Fibroblast of upper back skin (primary cell): ENCODE measurements around the gene SLIT1.

Experiments
- DNase-seq: peaks from one replicate; pipeline ENCODE4 v3.0.0-alpha.2; 2013

Gene SLIT1

DNA sequence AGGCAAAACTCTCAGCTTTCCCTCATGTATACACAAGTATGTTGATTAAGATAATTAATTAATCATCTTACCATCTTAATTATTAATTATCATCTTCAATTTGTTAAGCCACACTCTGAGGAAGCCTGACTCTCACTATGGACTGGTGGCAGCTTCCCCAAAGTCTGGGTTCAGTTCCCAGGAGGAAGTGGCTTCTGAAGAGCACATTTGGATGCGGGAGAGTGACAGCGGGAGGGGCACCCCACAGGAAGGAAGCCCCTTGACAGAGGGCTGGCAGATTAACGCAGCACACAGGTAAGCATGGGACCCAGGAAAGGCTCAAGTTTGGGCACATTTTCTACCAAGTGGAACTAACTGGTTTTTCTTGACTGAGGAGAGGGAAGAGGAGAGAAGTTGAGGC lies 13.4 kb upstream of the SLIT1 start:
- no peak for DNase-seq

DNA sequence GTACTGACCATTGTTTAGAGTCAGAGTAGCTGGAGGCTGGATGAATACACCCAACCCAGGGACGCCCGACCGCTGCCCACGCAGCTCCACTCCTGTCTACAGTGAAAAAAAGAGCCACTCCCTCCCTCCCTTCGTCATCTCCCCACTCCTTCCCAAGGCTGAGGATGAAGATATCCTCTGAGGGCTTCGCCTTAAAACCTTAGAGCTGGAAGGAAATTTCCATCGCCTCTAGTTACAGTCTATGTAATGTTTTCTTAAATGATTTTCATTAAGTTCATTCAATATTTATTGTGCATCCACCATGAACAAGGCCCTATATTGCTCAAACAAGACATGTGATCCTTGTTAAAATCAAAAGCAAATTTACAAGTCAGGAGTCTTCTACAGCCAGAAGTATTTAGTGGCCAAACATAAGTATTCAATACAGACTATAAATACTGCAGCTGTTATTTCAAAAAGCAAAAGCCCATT lies 11.3 kb upstream of the SLIT1 start:
- no peak for DNase-seq

DNA sequence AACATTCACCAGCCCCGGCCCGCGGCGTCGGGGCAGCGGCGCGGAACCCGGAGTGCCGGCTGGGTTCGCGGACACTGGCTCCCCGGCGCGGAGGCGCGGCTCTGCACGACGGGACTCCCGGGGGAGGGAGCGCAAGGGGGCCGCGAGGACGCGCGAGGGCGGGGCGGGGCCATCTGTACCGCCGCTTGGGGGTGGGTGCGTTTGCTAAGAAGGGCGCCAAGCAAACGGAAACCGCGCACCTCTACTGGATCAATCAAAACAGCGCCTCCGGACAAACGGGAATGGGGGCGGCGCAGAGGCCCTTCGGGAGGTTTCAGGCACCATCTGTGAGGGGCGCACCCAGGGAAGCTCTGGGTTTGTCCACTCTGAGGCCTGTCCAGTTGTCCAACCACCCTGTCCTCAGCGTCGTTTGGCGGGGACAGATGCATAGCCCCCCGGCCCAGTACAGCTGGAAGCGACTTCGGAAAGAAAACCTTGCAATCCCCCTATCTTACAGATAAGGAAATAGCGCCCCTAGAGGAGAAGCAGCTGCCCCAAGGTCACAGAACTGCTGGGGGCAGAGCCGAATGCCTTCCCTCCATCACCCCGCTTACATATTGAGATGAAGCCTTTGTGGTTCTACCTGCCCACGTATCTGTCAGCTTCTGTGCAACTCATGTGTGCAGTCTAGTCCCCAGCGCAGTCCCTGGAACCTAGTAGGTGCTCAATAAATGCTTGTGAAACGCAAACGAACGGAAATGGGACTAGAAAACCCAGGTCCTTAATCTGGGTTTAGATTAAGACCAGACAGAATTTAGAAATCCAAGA lies 10.7 kb upstream of the SLIT1 start:
- DNase-seq = peak; percentile 52

DNA sequence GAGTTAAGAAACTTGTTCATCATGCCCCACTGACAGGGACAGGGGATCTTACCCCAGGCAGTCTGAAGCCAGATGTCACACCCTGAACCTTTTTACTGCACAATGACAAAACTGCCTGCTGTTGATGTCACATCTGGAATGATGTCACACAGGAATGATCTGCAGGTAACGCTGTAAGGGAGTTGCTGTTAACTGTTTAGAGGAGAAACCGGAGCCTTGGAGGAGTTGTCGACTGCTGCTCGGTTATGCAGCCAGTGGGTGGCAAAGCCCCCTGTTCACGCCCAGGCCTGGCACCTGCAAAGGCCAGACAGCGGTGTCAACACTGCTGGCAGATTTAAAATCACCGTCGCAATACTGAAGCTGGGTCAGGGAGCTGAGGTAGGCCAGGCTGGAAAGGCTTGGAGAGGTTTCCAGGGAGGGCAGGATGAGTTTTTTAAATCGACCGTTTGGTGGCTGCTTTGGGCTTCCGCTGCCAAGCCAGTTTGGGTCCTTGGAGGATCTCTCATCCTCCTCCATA lies 10.0 kb upstream of the SLIT1 start:
- DNase-seq = no peak

DNA sequence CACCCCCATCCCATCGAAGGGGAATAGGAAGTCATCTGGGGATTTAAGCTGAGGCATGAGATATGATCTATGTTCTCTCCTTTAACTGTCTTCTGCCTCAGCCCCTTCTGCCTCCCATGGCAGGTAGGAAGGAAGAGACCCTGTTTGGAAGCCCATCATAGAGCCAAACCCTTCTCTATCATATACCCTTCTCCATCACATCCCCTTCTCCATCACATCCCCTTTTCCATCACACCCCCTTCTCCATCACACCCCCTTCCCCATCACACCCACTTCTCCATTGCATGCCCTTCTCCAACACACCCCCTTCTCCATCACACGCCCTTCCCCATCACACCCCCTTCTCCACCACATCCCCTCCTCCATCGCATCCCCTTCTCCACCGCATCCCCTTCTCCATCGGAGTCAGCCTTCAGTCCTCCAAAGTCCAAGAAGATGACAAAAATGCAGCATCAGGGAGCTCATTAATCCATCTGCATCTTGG lies 7.2 kb upstream of the SLIT1 start:
- no peak for DNase-seq

DNA sequence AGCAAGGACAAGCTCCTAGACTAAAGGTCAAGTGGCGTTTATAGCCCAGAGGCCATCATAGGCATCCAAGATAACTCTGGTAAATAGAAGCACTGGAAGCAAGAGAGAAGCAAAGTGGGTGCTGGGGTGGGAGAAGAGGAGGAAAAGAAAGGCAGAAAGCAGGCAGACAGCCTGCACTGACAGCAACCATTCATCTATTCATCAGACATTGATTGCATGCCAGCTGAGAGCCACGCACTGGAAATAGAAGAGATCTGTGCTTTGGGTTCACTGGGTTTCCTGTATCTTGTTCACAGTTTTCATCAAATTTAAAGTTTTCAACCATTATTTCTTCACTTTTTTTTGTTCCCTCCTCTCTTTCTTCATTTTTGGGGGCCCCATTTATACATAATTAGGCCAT lies 4.7 kb upstream of the SLIT1 start:
- no peak for DNase-seq

DNA sequence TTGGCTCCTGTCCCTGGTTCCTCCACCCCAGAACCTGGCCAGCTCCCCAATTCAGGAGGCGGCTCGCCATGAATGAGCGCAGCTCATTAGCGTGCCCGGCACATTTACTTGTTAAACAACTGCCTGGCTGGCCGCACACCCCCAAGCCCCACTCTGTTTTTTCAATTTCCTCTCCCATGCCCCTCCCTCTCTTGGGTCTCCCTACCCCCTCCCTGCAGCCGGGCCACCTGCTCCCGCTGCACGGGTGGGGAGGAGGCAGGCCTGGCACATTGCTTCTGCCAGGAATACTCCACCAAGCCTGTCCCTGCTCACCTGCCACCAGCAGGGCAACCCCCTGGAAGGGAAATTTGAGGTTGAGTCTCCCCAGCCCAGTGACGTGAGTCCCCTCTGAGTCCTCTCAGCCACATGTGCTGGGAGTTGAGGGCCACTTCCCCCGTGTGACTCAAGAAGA lies 2.5 kb upstream of the SLIT1 start:
- DNase-seq = no peak

DNA sequence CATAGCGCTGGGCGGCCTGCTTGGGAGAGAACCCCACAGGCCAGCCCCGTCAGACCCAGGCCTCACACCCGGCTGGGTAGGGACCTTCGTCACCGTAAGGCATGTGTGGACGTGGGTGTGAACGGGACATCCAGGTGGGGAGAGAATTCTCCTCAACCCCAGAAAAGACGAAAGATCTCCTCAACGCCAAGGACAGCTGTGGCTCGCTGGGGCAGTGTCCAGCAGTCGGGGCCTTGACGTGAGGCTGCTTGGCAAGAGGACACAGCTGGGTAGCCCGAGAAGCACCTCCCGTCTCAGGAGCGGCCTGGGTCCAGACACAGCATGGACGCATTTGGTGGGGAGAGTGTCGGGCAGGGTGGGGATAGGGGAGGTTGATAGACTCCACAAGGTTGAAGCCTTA lies 1.2 kb upstream of the SLIT1 start:
- DNase-seq = no peak

DNA sequence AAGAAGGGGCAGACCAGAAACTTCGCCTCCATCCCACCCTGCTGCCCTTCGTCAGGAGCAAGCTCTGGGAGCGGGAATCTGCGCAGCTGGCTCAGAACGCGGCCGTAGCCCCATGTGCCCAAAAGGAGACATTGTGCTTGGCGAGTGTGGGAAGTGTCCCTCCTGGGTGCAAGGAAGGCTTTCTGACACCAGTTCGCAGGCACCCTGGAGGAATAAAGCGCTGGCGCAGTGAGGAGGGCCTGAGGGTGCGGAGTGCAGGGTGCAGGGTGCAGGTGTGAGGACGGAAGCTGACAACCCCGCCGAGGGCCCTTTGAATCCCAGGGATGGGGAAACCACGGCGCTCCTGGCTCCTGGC lies 811 bp downstream of the SLIT1 start:
- no peak for DNase-seq

DNA sequence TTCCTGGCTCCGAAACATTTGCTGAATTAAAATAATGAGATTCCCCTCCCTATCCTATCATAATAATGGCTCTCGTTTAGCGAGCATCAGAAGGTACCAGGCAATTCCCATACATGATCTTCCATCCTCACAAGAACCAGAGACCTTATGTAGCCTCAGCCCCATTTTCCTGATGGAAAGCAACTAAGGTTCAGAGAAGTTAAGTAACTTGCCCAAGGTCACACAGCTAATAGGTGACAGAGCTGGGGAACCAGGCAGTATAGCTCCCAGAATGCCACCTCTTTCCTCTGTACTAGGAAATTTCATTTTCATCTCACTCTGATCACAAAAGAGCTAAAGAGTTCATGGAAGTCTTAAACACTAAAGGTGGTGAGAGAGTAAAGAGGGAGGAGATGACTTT lies 2.4 kb downstream of the SLIT1 start:
- DNase-seq = no peak

DNA sequence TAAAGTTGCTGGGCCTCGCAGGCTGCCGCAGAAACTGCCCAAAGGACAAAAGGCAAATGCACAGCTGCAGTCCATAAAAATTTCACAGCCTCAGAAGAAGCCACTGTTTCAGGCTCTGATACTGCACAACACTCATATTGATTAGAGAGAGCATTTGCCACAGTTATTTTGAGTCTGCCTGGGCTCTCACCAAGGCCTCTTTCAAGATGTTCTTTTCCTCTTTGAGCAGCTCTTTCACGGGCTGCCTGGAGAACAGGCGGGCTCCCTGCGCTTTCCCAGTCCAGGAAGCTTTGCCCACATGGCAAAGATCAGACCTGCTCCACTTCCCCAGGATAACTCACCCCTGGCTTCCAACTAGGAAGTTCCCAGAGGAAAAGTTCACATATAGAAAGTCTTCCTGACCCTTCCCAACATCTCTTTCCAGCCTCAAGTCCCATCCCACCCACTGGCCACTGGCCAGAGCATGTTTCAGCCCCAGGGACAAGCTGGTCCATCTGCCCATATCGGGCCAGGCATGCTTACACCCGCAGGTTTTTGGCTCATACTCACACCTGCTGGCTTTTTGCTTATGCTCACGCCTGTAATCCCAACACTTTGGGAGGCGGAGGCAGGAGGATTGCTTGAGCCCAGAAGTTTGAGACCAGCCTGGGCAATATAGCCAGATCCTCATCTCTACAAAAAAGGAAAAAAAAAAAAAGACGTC lies 3.3 kb downstream of the SLIT1 start:
- DNase-seq = no peak

DNA sequence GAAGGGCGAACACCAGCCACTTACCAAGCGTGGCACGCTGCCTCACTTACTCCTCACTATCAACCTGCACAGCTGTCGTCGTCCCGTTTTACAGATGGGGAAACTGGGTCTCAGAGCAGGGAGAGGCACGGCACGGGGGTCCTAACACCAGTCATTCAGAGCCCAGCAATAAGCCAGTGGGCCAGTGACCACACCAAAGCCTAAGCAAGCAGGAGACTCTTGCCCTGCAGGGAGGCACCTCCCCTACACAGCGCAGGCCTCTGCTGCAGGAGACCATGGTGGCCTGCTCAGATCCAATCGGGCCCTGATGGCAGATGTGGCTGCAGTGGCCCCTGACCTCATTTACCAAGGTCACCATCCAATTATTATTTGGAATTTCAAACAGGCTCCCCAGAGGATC lies 4.8 kb downstream of the SLIT1 start:
- no peak for DNase-seq

DNA sequence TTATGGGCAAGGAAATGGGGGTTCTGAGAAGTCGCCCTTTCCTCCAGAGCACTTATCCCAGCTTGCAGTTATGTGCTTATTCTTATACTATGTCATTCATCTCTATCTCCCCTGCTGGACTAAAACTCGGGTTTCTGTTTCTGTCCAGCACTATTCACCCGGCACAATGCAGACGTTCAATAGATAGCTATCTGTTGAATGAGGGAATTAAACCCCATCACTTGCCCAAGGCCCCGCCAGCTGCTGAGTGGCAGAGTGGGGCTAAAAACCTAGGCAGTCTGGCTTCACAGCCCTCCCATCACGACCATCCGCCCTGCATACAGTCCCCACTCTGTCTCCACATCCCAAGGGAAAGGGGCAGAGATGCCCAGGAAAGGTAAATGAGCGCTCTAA lies 5.4 kb downstream of the SLIT1 start:
- DNase-seq = no peak

DNA sequence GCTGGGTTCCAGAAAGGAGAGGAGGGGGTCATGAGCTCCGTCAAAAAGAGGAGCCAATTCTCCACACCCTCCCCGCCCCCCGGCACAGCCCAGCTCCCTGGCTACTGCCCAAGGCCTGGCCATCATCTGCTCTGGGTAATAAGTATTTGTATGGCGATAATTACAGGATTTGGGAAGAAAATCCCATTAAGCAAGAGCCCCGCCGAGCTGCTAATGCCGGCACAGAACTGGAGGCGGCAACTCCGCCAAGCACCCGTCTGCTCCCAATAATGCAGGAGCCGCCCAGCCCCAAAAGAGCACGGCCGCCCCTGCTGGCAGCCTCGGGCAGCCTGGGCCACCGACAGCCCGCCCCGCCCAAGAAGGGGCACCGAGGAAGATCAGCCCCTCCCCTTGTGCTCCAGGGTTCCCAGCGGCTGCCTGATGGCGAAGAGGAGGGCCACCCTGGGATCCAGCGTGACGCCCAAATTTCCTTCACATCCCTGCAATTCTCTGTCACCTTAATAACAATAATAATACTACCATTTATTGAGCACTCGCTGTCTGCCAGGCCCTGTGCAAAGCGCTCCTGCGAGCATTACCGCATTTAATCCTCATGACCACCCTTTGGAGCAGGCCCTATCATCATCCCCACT lies 5.9 kb downstream of the SLIT1 start:
- no peak for DNase-seq

DNA sequence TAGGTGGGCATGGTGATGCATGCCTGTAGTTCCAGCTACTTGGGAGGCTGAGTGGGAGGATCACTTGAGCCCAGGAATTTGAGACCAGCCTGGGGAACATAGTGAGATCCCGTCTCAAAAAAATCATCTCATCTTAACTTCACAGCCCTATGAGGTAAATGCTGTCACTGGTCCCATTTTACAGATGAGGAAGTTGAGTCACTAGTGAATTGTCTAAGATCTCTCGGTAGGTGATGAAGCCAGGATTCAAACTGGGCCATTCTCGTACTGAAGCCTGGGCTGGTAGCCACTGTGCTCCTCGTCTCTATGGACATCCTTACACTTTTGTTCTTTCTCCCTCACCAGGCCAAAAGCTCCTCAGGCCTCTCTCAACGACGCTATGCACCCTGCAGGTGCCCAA lies 6.4 kb downstream of the SLIT1 start:
- DNase-seq = no peak

DNA sequence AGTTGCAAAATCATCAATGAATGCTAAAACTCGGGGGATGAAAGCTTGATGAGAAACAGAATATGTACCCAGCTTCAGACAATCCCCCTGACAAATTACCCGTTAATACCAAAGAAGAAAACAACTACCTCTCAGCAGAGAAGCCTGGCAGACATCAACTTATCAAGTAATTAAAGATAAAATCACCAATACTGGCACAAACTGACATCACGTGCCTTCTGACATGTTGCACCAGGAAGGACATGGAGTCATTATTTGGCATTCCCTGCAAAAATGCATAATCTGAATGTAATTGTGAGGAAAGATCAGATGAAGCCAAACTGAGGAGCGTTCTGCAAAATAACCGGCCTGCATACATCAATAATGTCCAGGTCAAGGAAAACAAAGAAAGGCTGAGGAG lies 7.7 kb downstream of the SLIT1 start:
- DNase-seq = no peak

DNA sequence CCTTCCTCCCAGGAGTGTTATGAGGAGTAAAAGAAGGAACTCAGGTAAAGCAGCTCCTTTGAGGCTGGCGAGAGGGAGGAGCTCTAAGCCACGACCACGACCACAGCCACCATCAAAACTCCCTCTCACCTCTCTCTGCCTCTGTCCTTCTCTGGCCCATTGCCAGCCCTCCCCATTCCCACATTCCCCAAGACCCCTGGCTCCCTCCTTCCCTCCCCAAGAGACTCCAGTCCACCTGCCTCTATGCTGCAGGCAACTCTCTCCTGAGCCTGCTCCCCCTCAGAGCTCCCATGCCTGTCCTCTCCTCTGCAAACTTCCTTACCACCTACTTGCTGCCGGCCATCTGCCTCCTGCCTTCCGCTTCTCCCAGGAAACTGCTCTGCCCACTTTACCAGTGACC lies 9.5 kb downstream of the SLIT1 start:
- no peak for DNase-seq

DNA sequence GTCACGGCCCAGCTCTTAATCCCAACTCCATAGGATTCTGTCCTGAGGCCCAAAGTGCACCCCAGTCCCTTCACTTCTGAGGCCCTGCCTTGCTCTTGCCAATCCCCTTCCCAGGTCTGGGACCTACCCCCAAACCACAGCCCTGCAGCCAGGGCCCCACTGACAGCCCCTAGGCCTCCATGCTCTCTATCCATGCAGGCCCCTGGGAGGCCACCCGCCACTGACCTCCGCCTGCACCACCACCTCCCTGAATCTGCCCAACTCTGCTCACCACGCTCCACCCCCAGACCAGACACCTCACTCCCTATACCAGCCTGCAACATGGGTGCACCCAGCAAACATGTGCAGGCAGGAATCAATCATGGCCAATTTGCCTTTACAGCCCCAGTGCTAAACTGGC lies 10.2 kb downstream of the SLIT1 start:
- no peak for DNase-seq

DNA sequence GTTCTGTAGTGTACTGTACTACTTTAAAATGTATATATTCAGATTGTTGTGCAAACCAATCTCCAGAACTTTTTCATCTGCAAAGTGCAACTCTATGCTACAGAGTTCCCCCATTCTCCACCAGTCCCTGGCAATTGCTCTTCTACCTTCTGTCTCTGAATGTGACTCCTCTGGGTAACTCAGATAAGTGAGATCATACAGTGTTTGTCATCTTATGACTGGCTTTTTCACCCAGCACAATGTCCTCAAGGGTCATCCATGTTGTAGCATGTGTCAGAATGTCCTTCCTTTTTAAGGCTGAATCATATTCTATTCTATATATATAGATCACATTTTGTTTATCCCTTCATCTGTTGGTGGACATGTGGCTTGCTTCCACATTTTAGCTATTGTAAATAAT lies 10.8 kb downstream of the SLIT1 start:
- DNase-seq = no peak

DNA sequence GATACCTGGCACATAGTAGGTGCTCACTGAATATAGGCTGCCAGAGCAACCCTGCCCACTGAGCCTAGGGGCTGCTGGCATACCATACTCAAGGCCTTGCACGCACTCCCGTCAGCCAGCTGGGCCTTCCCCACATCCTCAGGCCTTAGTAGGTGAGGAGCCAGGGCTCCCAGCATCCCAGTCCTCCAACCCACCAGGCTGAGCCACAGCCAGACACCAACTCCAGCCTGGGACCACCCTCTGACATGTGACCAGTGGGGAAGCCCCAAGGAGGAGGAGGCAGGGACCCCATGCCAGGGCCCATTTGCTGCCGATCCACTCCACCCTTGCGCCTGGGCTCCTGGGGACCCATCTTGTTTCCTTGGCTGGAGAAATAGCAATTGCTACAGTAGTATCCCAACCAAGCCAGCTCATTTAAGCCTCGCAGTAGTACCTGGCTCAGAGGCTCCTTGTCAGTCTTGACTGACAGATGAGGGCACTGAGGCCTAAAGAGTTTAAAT lies 11.4 kb downstream of the SLIT1 start:
- no peak for DNase-seq

DNA sequence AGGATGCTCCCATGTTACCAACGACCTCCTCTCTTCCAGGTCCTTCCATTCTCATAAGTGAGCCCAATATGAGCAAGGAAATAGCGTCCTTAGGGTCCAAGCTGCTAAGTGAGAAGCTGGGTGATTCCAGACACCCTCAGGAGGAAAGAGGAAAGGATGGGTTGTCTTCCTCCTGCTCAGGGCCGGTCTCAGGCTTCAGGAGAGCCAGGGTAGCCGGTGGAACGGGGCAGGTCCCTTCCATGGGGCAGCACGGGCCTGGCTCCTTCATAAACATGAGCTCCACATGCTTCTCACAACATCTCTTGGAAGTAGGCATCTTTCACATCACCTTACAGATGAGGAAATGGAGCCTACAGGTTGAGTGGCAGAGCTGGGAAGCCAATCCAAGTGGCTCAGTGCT lies 12.7 kb downstream of the SLIT1 start:
- DNase-seq = no peak

DNA sequence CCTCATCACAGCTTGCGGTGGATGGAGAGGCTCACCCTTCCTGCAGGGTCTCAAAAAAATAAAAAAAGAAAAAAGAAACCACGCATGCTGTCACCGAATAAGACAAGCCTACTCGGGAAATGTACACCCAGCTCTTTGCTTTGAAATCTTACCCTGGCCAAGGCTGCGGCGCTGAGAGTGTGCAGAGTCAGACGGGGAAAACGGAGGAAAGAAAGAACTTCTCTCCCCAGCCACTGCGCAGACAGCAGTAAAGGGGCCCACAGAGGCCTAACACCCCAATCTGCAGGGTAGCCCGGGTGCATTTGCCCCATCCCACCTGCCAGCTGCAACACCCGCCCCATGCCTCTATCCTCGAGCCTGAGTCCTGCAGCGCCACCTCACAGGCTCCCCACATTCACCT lies 14.8 kb downstream of the SLIT1 start:
- DNase-seq = no peak

DNA sequence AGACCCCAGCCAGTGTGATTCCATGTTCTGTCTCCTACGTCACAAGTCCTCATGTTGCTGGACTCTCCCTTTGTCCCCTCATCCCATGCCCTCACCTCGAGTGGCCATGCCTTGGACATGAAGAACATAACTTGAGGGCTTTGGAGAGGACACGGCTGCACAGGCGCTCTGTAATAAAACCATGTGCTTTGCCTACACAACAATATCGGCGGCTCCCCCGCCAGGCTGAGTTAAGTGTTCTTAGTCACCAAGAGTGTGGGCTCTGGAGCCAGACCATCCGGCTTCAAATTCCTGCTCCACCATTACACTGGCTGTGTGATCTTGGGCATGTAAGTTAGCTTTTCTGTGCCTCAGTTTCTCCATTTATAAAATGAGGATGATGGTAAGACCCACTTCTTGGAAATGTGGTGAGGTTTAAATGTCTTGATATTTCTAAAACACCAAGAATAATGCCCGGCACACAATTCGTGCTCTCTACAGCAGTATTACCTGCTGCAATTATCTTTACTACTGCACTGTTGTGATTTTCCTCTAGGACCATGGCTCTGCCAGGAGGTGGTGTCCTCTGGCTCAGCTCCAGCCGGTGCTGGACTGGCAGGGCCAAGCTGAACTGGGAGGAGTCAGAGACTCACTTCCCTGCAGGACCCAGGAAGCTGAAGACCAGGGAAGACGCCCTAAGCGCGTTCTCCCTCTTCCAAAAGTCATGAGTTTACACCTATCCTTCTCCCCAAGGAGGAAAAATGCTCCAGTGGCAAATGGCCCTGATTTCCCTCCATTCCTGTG lies 15.7 kb downstream of the SLIT1 start:
- DNase-seq = no peak
